ENCODE measurements around the gene ATP2A1.

Gene ATP2A1

DNA sequence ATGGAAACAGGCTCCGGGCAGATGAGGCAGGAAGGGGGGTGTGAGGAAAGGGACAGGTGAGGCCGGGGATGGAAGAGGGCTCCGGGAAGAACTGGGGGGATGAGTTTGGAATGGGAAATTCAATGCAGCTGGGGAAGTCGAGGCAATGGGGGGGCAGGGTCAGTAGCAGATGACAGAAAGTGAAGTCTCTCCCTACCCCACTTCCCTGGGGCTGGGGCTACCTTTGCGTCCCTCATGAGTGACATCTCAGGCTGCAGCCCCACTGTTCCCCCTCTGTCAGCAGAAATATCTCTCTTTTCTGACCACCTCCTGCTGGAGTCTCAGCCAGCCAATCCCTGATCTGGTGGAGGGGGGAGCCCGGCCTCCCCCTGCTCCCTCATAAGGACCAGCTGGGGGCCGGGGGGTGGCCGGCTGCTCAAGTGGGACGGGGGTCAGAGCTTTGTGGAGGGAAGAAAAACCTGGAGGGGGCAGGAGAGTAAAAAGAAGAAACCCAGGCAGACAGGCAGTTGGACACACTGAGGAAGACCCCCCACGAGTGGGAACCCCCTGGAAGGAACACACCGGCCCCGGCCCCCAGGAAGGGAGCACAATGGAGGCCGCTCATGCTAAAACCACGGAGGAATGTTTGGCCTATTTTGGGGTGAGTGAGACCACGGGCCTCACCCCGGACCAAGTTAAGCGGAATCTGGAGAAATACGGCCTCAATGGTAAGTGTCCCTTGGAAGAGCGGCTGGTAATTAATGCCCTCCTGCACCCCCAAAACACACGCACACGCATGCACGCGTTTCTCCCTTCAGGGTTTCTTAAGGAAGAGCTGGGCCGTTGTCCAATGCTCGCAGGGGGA is at the start of gene ATP2A1:
Gene ATP2A1 (plus strand): TSS at position 406 of the 844 bp plus-strand sequence. CDS start 184 bp downstream, at position 590.
- DNase-seq (ENCODE audit: low read depth): no peak

- no peak for DNase-seq (ENCODE audit: low read depth)
Measured at GRCh38 chr16:28829747-28830146, 48.5 kb upstream of the ATP2A1 start.

DNA sequence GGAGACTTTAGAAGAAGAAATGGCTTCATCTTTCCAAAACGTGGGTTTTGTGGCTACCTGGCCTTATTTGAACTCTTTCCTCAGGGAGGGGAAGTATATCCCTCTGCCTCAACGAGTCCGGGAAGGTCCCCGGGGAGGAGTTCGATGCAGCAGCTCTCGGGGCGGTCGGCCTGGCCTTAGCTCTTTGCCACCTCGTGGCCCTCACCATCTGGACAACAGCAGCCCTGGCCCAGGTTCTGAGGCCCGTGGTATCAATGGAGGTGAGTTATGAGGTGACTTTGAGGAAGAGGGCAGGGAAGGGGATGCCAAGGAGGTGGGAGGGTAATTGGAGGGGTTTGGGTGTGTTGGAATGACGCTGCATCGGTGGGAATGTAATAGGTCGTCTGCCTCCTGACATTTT is 47.8 kb upstream of the ATP2A1 start:
- DNase-seq (ENCODE audit: low read depth): no peak

DNA sequence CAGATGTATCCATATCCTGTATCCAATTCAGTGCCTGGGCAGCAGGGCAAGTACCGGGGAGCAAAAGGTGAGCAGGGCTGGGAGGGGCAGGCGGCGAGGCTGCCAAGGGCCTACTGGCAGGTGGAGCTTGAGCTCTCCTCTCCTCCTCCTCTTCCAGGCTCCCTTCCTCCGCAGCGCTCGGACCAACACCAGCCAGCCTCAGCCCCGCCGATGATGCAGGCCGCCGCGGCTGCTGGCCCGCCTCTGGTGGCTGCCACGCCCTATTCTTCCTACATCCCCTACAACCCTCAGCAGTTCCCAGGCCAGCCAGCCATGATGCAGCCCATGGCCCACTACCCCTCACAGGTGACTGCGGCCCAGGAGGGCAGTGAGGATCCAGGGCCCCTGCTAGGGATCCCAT is 43.9 kb upstream of the ATP2A1 start:
- no peak for DNase-seq (ENCODE audit: low read depth)

GRCh38 chr16:28834873-28835863 is 43.1 kb upstream of the ATP2A1 start:
- DNase-seq (ENCODE audit: low read depth): no peak

DNA sequence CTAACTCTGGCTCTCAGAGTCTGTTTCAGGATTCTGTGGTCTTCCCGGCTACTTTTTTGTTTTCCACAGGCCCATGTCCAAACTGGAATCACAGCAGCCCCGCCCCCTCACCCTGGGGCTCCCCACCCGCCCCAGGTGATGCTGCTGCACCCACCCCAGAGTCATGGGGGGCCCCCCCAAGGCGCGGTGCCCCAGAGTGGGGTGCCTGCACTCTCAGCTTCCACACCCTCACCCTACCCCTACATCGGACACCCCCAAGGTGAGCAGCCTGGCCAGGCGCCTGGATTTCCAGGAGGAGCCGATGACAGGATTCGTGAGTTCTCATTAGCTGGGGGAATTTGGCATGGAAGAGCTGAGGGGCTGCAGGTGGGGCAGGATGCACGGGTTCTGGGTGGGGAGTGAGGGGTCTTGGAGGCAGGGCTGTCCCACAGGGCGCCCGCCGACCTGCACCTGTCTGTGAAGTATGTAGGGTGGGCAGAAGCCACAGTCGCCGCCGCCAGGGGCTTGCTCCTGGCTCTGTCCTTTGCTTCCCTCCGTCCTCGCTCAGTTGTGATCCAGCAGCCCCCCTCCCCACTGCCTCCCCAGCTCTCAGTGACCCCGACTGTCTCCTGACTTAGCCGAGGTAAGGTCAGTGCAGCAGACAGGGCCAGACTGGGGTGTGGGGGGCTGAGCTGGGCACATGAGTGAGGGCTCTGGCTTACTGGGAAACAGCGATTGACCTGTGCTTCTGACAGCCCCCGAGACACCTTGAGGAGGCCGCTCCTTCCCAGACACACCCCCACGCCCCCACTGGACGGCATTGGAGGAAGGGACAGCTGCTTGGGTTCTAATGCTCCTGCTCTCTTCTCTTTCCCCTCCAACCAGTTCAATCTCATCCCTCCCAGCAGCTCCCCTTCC is 42.2 kb upstream of the ATP2A1 start:
- no peak for DNase-seq (ENCODE audit: low read depth)

DNA sequence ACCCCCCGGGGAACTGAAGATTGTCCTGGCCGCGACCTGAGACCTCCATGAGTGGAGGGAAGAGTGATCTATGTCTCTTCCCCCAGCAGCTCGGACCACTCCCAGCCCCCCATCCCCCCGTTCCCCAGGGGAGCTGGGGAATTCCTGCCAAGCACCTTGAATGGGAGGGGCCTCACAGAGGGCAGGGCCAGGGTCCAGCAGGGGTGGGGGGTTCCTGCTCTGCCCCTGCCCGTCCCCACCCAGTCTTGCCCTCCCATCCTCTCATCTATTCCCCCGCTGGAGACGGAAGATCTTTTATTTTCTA is 41.6 kb upstream of the ATP2A1 start:
- DNase-seq (ENCODE audit: low read depth): no peak

DNA sequence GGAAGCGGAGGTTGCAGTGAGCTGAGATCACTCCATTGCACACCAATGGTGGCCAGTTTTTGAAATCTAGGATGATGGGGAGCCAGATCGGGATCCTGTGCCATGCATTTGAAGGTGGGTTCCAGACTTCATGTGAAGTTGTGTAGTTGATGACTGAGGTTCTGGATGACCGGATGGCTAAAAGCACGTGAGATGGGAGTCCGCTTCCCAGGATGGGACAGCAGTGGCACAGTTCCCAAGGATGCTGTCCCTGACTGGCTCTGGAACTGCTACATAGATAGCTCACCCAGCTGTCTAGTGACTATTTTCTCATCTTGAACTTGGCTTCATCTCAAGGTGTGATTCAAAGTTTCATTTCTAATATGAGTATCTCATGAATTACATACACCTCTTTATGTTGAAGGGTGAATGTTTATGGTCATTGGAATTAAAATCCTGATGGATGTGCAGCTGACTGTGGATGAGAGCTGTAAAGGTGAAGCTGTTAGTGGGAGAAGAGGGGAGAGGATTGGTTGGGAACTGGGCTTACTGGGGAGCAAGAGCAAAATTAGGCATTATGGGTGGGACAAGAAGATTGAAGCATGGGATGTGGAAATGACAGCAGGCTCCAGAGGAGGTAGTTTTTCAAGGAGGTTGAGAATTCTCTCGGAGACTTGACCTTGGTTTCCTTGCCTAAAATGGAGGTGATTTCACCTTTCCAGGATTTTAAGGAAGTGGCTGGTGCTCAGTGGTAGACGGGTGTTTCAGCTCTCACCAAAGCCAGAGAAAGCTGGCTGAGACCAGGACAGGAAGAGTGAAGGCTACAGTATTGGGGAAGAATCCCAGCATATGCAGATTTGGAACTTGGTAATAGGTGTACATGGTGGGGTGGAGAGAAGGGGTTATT is 40.4 kb upstream of the ATP2A1 start:
- DNase-seq (ENCODE audit: low read depth): no peak

- no peak for DNase-seq (ENCODE audit: low read depth)
Measured at GRCh38 chr16:28838558-28838918, 39.8 kb upstream of the ATP2A1 start.

GRCh38 chr16:28839004-28839639 is 39.2 kb upstream of the ATP2A1 start:
- no peak for DNase-seq (ENCODE audit: low read depth)

DNA sequence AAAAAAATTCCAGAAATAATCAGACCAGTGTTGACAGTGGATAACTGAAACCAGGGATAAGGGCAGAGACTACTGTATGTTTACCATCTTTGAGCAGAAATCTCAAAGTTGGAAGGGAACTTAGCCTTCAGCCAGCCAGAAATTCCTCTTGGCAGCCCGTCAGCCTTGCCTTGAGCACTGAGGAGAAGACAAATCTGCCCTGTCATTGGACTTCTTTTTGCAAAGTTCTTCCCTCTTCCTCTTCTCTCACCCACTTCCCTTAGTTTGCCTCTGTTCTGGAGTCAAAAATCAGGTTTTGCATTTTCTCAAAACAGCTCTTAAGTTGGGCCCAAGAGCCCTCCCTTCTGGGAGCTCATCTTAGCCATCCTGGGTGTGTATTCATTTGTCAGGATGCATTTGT is 38.4 kb upstream of the ATP2A1 start:
- DNase-seq (ENCODE audit: low read depth): no peak

GRCh38 chr16:28842696-28843095 is 35.6 kb upstream of the ATP2A1 start:
- DNase-seq (ENCODE audit: low read depth): no peak

DNA sequence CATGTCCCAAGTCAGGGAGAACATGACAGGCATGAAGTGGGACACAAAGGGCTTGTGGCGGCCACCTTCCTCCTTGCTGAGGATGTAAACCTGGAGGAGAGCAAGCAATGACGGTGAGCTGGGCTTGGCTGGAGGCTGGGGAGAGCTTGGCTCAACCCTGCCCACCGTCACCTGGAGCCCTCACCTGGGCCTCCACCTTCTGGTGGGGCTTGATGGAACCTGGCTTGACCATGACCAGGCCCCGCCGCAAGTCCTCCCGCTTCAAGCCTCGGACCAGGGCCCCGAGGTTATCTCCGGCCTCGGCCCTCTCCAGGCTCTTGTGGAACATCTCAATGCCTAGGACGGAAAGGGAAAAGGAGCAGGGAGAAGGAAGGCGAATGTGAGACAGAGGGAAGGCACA is 34.5 kb upstream of the ATP2A1 start:
- DNase-seq (ENCODE audit: low read depth): no peak

GRCh38 chr16:28844226-28844885 is 33.9 kb upstream of the ATP2A1 start:
- DNase-seq (ENCODE audit: low read depth): no peak

GRCh38 chr16:28845293-28845692 is 33.0 kb upstream of the ATP2A1 start:
- DNase-seq (ENCODE audit: low read depth): no peak

DNA sequence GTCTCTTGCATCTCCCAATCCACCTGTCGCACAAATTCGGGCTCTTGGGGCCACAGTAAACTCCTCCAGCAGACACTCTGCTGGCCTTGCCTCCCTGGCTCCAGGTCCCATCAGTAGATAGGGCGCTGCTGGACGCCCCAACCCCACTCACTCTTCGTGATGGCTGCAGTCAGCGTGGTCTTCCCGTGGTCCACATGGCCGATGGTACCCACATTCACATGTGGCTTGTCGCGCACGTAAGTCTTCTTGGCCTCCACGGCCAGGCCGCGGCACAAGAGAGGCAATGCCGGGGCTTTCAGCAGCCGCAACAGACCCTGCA is 32.6 kb upstream of the ATP2A1 start:
- no peak for DNase-seq (ENCODE audit: low read depth)

- peak; percentile 90 for DNase-seq (ENCODE audit: low read depth)
Measured at GRCh38 chr16:28846080-28846932, 32.0 kb upstream of the ATP2A1 start, which contains the start of gene TUFM. TUFM (minus strand) TSS chr16:28846348; CDS start chr16:28846269, 79 bp downstream.

DNA sequence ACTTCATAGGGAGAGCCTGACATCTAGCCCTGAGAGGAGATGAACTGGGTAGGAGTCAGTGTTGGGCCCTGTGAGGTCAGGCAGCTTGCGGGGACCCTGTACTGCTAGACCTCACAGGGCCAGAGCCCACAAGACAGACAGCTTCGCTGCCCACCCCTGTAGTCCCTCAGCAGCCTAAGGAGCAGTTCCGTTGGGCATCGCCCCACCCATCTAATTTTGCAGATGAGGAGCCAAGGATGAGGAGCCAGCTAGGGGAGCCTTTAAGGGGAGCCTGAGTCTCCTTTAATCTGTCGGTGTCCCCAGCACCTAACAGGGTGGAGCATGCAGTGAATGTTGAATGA is 31.4 kb upstream of the ATP2A1 start:
- no peak for DNase-seq (ENCODE audit: low read depth)

DNA sequence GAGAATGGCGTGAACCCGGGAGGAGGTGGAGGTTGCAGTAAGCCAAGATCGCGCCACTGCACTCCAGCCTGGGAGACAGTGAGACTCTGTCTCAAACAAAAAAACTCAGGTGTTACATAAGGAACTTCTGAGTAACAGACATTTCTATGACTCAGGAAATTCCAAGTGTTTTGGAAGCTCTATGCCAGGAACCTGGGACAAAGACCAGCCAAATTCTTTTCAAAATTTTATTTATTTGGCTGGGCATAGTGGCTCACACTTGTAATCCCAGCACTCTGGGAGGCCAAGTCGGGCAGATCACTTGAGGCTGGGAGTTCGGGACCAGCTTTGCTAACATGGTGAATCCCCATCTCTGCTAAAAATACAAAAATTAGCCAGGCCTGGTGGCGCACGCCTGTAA is 19.9 kb upstream of the ATP2A1 start:
- DNase-seq (ENCODE audit: low read depth): no peak

All from GM04503 (cell line).